GM19395 (cell line): ENCODE measurements around the gene SORBS1.
A peak's percentile ranks its signal among the peaks of the same experiment; 100 is the strongest.

ENCODE experiments used
- ATAC-seq: cut with Tn5 transposase; IDR thresholded peaks from one replicate; pipeline ENCODE4 v1.9.1; 2021; ENCODE audit warnings: mild to moderate bottlenecking, moderate library complexity; ENCODE audit not compliant: unreplicated experiment

The SORBS1 gene

GRCh38 chr10:95442341-95442740 lies 118.8 kb downstream of the SORBS1 start:
- no peak for ATAC-seq

GRCh38 chr10:95441547-95441923 lies 119.6 kb downstream of the SORBS1 start:
- peak; percentile 7 for ATAC-seq

GRCh38 chr10:95440756-95441546 lies 120.2 kb downstream of the SORBS1 start:
- peak; percentile 89 for ATAC-seq

GRCh38 chr10:95440038-95440725 lies 121.0 kb downstream of the SORBS1 start:
- no peak for ATAC-seq

- no peak for ATAC-seq
These were observed 122.4 kb downstream of the SORBS1 start for GRCh38 chr10:95438781-95439180.

GRCh38 chr10:95437669-95438068 lies 123.5 kb downstream of the SORBS1 start:
- ATAC-seq, result no peak

- ATAC-seq, result no peak
These were observed 125.5 kb downstream of the SORBS1 start for GRCh38 chr10:95435548-95436279.

GRCh38 chr10:95434583-95434982 lies 126.6 kb downstream of the SORBS1 start:
- no peak for ATAC-seq

GRCh38 chr10:95431900-95432342 lies 129.2 kb downstream of the SORBS1 start:
- ATAC-seq, result no peak

- peak; percentile 83 for ATAC-seq
These were observed 130.8 kb downstream of the SORBS1 start for GRCh38 chr10:95430231-95430951.

GRCh38 chr10:95429639-95430038 lies 131.5 kb downstream of the SORBS1 start:
- ATAC-seq, result no peak

GRCh38 chr10:95428701-95429100 lies 132.5 kb downstream of the SORBS1 start:
- no peak for ATAC-seq

- no peak for ATAC-seq
These were observed 134.7 kb downstream of the SORBS1 start for GRCh38 chr10:95426482-95426881.

GRCh38 chr10:95425592-95426465 lies 135.3 kb downstream of the SORBS1 start:
- no peak for ATAC-seq

GRCh38 chr10:95423164-95424005 lies 137.8 kb downstream of the SORBS1 start:
- ATAC-seq, result no peak

- ATAC-seq, result no peak
These were observed 138.9 kb downstream of the SORBS1 start for GRCh38 chr10:95422233-95422632.

- no peak for ATAC-seq
These were observed 139.4 kb downstream of the SORBS1 start for GRCh38 chr10:95421782-95422181.

GRCh38 chr10:95419399-95419798 lies 141.8 kb downstream of the SORBS1 start:
- ATAC-seq, result no peak

GRCh38 chr10:95416973-95417372 lies 144.2 kb downstream of the SORBS1 start:
- ATAC-seq, result no peak
